Esophagus squamous epithelium (tissue), 5 donors: Measurements from ENCODE around the gene TMEM87B. TPM values are rescaled to one million over a fixed set of nuclear protein-coding genes. Genes with fewer than 3 reads are reported as not detected.

Experiments used
- DNase-seq: peaks from one replicate; lab custom pipeline; 2025; lab: John Stamatoyannopoulos, UW
- H3K27ac ChIP-seq, 4 donors: fragments of 200-600 bp; sonication (generic); one replicate each; pipeline ENCODE4 v1.5.1; 2016 to 2019; ENCODE audit warnings: mild to moderate bottlenecking in 1 of 4
- H3K27me3 ChIP-seq, 4 donors: fragments of 200-600 bp; sonication (generic); 1 replicate in 3 of 4; 2 replicates in 1 of 4; pipeline versions ENCODE4 v1.5.1 to v1.6.0; 2017 to 2021; ENCODE audit warnings: antibody characterized with exemption in 1 of 4
- H3K36me3 ChIP-seq, 3 donors: fragments of 200-600 bp; sonication (generic); one replicate each; pipeline ENCODE4 v1.5.1; 2016 to 2019
- H3K4me1 ChIP-seq, 3 donors: fragments of 200-600 bp; sonication (generic); one replicate each; pipeline ENCODE4 v1.5.1; 2017 to 2019
- H3K4me3 ChIP-seq, 4 donors: fragments of 200-600 bp; sonication (generic); 1 replicate in 3 of 4; 2 replicates in 1 of 4; pipeline ENCODE4 v1.5.1; 2016 to 2019; ENCODE audit warnings: mild to moderate bottlenecking in 2 of 4, moderate library complexity in 1 of 4
- H3K9me3 ChIP-seq, 3 donors: fragments of 200-600 bp; sonication (generic); one replicate each; pipeline ENCODE4 v1.5.1; 2016 to 2019
- POLR2A ChIP-seq, 4 donors: fragments of 450-650 bp; IDR thresholded peaks; one replicate each; pipeline ENCODE4 v1.6.1; 2017; ENCODE audit warnings: antibody characterized with exemption in 4 of 4, mild to moderate bottlenecking in 4 of 4, moderate library complexity in 3 of 4
- WGBS, 2 donors: methylation state at CpG; one replicate each; pipeline ENCODE4 v1.1.5; 2018; 5-methylcytosine and 5-hydroxymethylcytosine counted together
- intact Hi-C: fragments of 100-400 bp; cut with DNase I; formaldehyde crosslinking; loops from one replicate; pipeline ENCODE4 v1.15.0; 2022
- total RNA-seq, 4 donors: library from RNA; depleted of rRNA; stranded (reverse); fragments of >200 nt; gene quantifications; one replicate each; pipeline ENCODE4 v1.1.0, GENCODE V29; 2016
- TF ChIP-seq, protein P1 (sequence below), 6 experiments: fragments of 450-650 bp in 4 of 6; fragments of 200-600 bp in 2 of 6; sonication (generic) in 2 of 6; IDR thresholded peaks; one replicate each; pipeline ENCODE4 v1.5.1; 2016 to 2019; ENCODE audit warnings: antibody characterized with exemption in 6 of 6, mild to moderate bottlenecking in 4 of 6, moderate library complexity in 4 of 6
- donor health status: DM: yes; HTN: yes; CAD: no.

The TMEM87B gene
- total RNA-seq, 4 donors from 2014 or later = 17.7 to 30.0 (median 23.6) TPM

DNA sequence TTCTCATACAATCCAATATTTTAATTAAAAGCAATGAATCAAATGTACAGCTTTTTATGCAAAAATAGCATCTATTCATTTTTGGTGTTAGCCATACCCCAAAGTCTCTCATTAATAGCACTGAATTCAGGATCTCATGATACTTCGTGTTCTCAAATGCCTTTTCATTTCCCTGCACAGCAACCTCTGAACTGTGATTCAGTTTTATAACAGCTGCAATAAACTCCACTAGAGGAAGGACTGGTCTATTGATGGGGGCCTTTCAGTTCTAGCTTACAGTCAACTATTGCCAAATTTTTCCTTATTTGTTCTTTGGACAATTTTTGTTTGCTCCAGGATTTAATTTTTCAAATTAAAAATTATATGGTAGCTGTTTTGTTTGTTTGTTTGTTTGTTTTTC lies 4.8 kb upstream of the TMEM87B start:
- H3K27me3 ChIP-seq = no peaks in the 10 kb centered on the region
- no peaks in the 10 kb centered on the region for H3K36me3 ChIP-seq
- intact Hi-C loops = no loop called here
- H3K4me3 ChIP-seq = no peak overlapping the region
- WGBS, 2 donors = 93 to 95% methylated on average over 1 of the region's 1 CpG
- no peak for TF ChIP-seq POLR2A (IDR thresholded peaks at IDR 0.05)
- TF ChIP-seq, protein P1, sequence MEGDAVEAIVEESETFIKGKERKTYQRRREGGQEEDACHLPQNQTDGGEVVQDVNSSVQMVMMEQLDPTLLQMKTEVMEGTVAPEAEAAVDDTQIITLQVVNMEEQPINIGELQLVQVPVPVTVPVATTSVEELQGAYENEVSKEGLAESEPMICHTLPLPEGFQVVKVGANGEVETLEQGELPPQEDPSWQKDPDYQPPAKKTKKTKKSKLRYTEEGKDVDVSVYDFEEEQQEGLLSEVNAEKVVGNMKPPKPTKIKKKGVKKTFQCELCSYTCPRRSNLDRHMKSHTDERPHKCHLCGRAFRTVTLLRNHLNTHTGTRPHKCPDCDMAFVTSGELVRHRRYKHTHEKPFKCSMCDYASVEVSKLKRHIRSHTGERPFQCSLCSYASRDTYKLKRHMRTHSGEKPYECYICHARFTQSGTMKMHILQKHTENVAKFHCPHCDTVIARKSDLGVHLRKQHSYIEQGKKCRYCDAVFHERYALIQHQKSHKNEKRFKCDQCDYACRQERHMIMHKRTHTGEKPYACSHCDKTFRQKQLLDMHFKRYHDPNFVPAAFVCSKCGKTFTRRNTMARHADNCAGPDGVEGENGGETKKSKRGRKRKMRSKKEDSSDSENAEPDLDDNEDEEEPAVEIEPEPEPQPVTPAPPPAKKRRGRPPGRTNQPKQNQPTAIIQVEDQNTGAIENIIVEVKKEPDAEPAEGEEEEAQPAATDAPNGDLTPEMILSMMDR (IDR thresholded peaks at IDR 0.05) = no peak
- no peak for DNase-seq
- H3K9me3 ChIP-seq = peaks cover 0 to under 1% (median 0%) of the 10 kb centered on the region in 3 donors
- no peak overlapping the region for H3K27ac ChIP-seq
- peaks cover 0 to 31% (median 10%) of the 10 kb centered on the region in 3 donors for H3K4me1 ChIP-seq

DNA sequence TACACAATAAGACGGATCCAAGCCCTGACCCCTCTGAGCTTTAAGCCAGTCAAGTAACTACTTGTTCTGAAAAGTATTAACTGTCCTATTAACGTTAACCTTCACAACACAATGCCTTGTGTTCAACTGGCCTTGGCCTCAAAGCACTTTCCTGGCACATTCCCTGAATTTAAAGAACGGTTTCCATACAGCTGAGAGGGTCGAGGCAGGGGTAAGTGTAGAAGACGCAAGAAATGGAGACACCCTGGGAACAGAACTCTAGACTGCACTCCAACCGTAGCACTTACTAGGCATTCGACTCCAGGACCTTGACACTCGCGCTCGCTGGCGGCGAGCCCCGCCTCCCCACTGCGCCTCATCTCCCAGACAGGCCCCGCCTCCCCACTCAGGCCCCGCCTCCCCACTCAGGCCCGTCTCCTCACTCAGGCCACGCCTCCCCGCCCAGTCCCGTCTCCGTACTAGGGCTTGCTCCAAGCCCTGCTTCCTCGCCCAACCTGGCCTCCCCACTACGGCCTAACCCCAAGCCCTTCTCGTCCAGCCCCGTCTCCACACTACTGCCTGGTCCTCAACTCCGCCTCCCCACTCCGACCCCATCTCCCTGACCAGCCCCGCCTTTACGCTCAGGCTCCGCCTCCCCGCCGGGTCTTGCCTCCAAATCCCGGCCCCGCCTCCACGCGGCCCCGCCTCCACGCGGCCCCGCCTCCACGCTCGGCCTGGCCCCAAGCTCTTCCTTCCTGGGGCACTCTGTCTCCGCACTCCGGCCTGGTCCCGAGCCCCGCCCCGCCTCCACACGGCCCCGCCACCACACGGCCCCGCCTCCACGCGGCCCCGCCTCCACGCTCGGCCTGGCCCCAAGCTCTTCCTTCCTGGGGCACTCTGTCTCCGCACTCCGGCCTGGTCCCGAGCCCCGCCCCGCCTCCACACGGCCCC lies 887 bp upstream of the TMEM87B start:
- intact Hi-C loops = no loop called here
- Histone ChIP-seq H3K4me3 (peak overlapping the region; percentile 45 to 73 (median 62)), H3K9me3 (no peaks in the 10 kb centered on the region), H3K27ac (peak overlapping the region; percentile 93 to 98 (median 96)), H3K4me1 (peaks cover 19 to 55% (median 29%) of the 10 kb centered on the region in 3 donors), H3K36me3 (peaks cover 0 to under 1% (median 0%) of the 10 kb centered on the region in 3 donors), H3K27me3 (no peaks in the 10 kb centered on the region)
- 1% methylated on average over 25 to 36 of the region's 62 CpGs for WGBS, 2 donors
- DNase-seq = peak; percentile 99
- TF ChIP-seq, protein P1 (IDR thresholded peaks at IDR 0.05) = no peak
- no peak for TF ChIP-seq POLR2A (IDR thresholded peaks at IDR 0.05)

- no peak for DNase-seq
- TF ChIP-seq POLR2A (IDR thresholded peaks at IDR 0.05) = peak in 1 of 4 donors; percentile 40
- TF ChIP-seq, protein P1 (IDR thresholded peaks at IDR 0.05) = no peak
- 0 to 2% methylated on average over 10 to 11 of the region's 42 CpGs for WGBS, 2 donors
- peaks cover 19 to 52% (median 27%) of the 10 kb centered on the region in 3 donors for H3K4me1 ChIP-seq
- H3K27ac ChIP-seq = peak overlapping the region; percentile 96 to 99 (median 96)
- H3K4me3 ChIP-seq = peak overlapping the region; percentile 78 to 100 (median 88)
- H3K36me3 ChIP-seq = peaks cover 0 to 19% (median 4%) of the 10 kb centered on the region in 3 donors
- intact Hi-C loops = no loop called here
- no peaks in the 10 kb centered on the region for H3K9me3 ChIP-seq
- no peaks in the 10 kb centered on the region for H3K27me3 ChIP-seq
These were observed 909 bp downstream of the TMEM87B start for GRCh38 chr2:112055730-112056625.

- peaks cover 19 to 52% (median 27%) of the 10 kb centered on the region in 3 donors for H3K4me1 ChIP-seq
- intact Hi-C loops = no loop called here
These were observed 1.5 kb downstream of the TMEM87B start for GRCh38 chr2:112056626-112056987.

More at GRCh38 chr2:112056626-112056987, 1.5 kb downstream of the TMEM87B start:
- Histone ChIP-seq H3K9me3 (no peaks in the 10 kb centered on the region), H3K27ac (peak overlapping the region; percentile 96 to 99 (median 96)), H3K27me3 (no peaks in the 10 kb centered on the region), H3K4me3 (peak overlapping the region; percentile 78 to 100 (median 88)), H3K36me3 (peaks cover 0 to 25% (median 4%) of the 10 kb centered on the region in 3 donors)
- 6 to 11% methylated on average over 3 of the region's 3 CpGs for WGBS, 2 donors
- TF ChIP-seq, protein P1 (IDR thresholded peaks at IDR 0.05) = no peak
- TF ChIP-seq POLR2A (IDR thresholded peaks at IDR 0.05) = no peak
- no peak for DNase-seq
